Lung (tissue), 12 donors: Measurements from ENCODE around the gene RNU6-1. TPM values are rescaled to one million over a fixed set of nuclear protein-coding genes. Genes with fewer than 3 reads are reported as not detected.

Source experiments
- ATAC-seq: fragments of 200-7000 bp; cut with Tn5 transposase; one replicate; pipeline ENCODE4 v1.9.1; 2020; ENCODE audit warnings: moderate number of reproducible peaks; ENCODE audit not compliant: insufficient read depth, low FRiP score
- DNase-seq, 3 donors: peaks; one replicate each; pipeline ENCODE4 v3.0.0-alpha.2; 2013 to 2017
- H3K27ac ChIP-seq, 2 donors: one replicate each; pipeline ENCODE4 v1.5.1; 2013; ENCODE audit warnings: mild to moderate bottlenecking in 2 of 2, moderate library complexity in 2 of 2, control low read depth in 1 of 2, inconsistent platforms in 1 of 2, low read depth in 1 of 2, low read length in 1 of 2
- H3K27me3 ChIP-seq, 3 donors: one replicate each; pipeline ENCODE4 v1.5.1; 2013; ENCODE audit warnings: low read length in 2 of 3; ENCODE audit not compliant: control insufficient read depth in 3 of 3, insufficient read depth in 3 of 3
- H3K36me3 ChIP-seq, 4 donors: one replicate each; pipeline ENCODE4 v1.5.1; 2013; ENCODE audit warnings: low read length in 4 of 4, mild to moderate bottlenecking in 1 of 4, moderate library complexity in 1 of 4; ENCODE audit not compliant: control insufficient read depth in 4 of 4, insufficient read depth in 4 of 4
- H3K4me1 ChIP-seq, 5 donors: one replicate each; pipeline ENCODE4 v1.5.1; 2013; ENCODE audit warnings: low read length in 5 of 5, mild to moderate bottlenecking in 2 of 5, moderate library complexity in 1 of 5; ENCODE audit not compliant: control insufficient read depth in 5 of 5, insufficient read depth in 5 of 5
- H3K4me3 ChIP-seq: one replicate; pipeline ENCODE4 v1.5.1; 2013; ENCODE audit warnings: mild to moderate bottlenecking, control low read depth, moderate library complexity
- H3K9ac ChIP-seq, 2 donors: one replicate each; pipeline ENCODE4 v1.5.1; 2013; ENCODE audit warnings: low read length in 2 of 2, control low read depth in 1 of 2; ENCODE audit not compliant: insufficient read depth in 1 of 2
- H3K9me3 ChIP-seq, 4 donors: one replicate each; pipeline ENCODE4 v1.5.1; 2013; ENCODE audit warnings: low read length in 3 of 4, mild to moderate bottlenecking in 1 of 4, moderate library complexity in 1 of 4; ENCODE audit not compliant: control insufficient read depth in 4 of 4, insufficient read depth in 3 of 4
- WGBS, 2 donors: extraction: QIAGEN DNeasy Blood & Tissue Kit; methylation state at CpG; one replicate each; pipeline ENCODE4 v1.1.7; 2013; 5-methylcytosine and 5-hydroxymethylcytosine counted together
- polyA plus RNA-seq, 2 donors: library from polyadenylated mRNA; stranded (reverse); fragments of 200-250 nt; gene quantifications; one replicate each; pipeline ENCODE4 v1.2.1, GENCODE V29; 2013
- total RNA-seq, 2 donors: library from RNA; depleted of rRNA in 1 of 2; stranded (reverse); fragments of >200 nt in 1 of 2; gene quantifications; one replicate each; pipeline ENCODE4 v1.2.1, GENCODE V29; 2014 to 2021
- TF ChIP-seq, protein P1 (sequence below): IDR thresholded peaks from 2 replicates; pipeline ENCODE4 v1.5.1; 2012; ENCODE audit warnings: mild to moderate bottlenecking; ENCODE audit errors: control extremely low read depth, extremely low read depth
- donor health status: control.
- donor health status: control.
- donor health status: Bipolar disorder and iron deficiency.
- donor health status: healthy.
- donor health status: DM: yes; HTN: yes; CAD: no.

Gene RNU6-1
- total and polyA plus RNA-seq, 4 donors: not detected

DNA sequence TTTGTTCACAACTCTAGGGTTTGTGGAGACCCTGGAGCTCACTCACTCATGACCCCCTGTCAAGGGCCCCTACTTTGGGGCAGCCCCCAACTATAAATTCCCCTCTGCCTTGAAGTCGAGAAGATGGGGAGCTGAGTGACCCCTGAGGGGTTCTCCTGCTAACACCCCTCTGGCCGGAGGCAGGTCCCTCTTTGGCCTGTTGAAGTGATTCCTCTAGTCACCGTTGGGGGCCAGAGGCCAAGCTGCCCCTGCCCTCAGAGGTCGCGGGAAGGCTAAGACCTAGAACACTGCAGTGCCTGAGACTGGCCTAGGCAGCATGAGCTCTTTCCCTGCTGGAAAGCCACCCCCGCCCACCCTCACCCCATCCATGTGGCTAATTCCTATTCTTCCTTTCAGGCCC lies 30.0 kb downstream of the RNU6-1 start:
- TF ChIP-seq, protein P1, sequence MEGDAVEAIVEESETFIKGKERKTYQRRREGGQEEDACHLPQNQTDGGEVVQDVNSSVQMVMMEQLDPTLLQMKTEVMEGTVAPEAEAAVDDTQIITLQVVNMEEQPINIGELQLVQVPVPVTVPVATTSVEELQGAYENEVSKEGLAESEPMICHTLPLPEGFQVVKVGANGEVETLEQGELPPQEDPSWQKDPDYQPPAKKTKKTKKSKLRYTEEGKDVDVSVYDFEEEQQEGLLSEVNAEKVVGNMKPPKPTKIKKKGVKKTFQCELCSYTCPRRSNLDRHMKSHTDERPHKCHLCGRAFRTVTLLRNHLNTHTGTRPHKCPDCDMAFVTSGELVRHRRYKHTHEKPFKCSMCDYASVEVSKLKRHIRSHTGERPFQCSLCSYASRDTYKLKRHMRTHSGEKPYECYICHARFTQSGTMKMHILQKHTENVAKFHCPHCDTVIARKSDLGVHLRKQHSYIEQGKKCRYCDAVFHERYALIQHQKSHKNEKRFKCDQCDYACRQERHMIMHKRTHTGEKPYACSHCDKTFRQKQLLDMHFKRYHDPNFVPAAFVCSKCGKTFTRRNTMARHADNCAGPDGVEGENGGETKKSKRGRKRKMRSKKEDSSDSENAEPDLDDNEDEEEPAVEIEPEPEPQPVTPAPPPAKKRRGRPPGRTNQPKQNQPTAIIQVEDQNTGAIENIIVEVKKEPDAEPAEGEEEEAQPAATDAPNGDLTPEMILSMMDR: no peak
- ATAC-seq (no peak), DNase-seq (no peak)
- no peaks in the 10 kb centered on the region for H3K4me1 ChIP-seq
- H3K36me3 ChIP-seq: peaks cover 0 to 13% (median 1%) of the 10 kb centered on the region in 4 donors
- 84 to 92% methylated on average over 6 of the region's 6 CpGs for WGBS, 2 donors
- peaks cover 0 to 6% (median 0%) of the 10 kb centered on the region in 3 donors for H3K27me3 ChIP-seq
- no peak overlapping the region for H3K9ac ChIP-seq
- H3K27ac ChIP-seq: no peak overlapping the region
- H3K9me3 ChIP-seq: peaks cover 0 to under 1% (median 0%) of the 10 kb centered on the region in 4 donors
- H3K4me3 ChIP-seq: no peak overlapping the region

DNA sequence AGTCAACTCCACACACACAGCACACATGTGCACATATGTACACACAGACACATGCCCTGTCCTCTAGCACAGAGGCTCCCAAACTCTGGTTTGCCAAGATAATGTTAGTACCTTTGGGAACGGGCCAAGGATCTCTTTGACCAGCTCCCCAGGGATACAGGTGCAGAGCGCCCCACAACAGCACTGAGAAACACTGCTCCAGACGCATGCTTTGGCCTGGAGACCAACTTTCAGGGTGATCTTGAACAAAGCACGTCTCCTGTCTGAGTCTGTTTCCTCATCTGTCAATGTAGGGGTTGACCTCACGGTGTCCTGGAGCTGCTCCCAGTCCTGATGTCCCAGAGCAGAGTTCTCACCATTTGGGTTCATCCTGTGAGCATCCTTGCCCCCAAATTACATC lies 30.4 kb downstream of the RNU6-1 start:
- DNase-seq (peak in 1 of 3 donors; percentile 4), ATAC-seq (no peak)
- no peak overlapping the region for H3K4me3 ChIP-seq
- peaks cover 0 to 3% (median 0%) of the 10 kb centered on the region in 5 donors for H3K4me1 ChIP-seq
- no peak overlapping the region for H3K9ac ChIP-seq
- H3K27me3 ChIP-seq: peaks cover 0 to 6% (median 0%) of the 10 kb centered on the region in 3 donors
- H3K36me3 ChIP-seq: peaks cover 0 to 13% (median 1%) of the 10 kb centered on the region in 4 donors
- TF ChIP-seq, protein P1: no peak
- no peak overlapping the region for H3K27ac ChIP-seq
- 91 to 93% methylated on average over 5 of the region's 5 CpGs for WGBS, 2 donors
- H3K9me3 ChIP-seq: no peaks in the 10 kb centered on the region

DNA sequence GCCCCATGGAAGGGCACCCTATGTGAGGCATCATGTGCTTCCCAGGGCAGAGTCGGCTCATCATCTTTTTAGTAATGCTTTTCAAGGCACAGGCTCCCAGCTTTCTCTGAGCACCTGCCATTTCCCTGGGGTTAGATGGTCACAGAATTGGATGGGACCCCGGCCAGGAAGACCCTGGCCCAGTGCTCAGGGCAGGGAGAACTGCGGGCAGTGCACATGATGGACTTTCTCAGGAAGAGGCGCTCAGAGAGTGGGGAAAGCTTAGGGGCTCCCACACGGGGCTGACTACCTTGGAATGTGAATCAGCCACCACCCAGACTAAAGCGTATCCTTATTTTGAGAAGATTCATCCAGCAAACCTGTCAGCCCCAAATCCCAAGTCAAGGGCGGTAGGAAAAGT lies 31.0 kb downstream of the RNU6-1 start:
- 87 to 97% methylated on average over 7 of the region's 7 CpGs for WGBS, 2 donors
- H3K9me3 ChIP-seq: no peaks in the 10 kb centered on the region
- no peak overlapping the region for H3K4me3 ChIP-seq
- H3K4me1 ChIP-seq: peaks cover 0 to 3% (median 0%) of the 10 kb centered on the region in 5 donors
- peaks cover 0 to 13% (median 1%) of the 10 kb centered on the region in 4 donors for H3K36me3 ChIP-seq
- H3K9ac ChIP-seq: no peak overlapping the region
- peaks cover 0 to 6% (median 0%) of the 10 kb centered on the region in 3 donors for H3K27me3 ChIP-seq
- TF ChIP-seq, protein P1: no peak
- ATAC-seq (no peak), DNase-seq (no peak)
- no peak overlapping the region for H3K27ac ChIP-seq

DNA sequence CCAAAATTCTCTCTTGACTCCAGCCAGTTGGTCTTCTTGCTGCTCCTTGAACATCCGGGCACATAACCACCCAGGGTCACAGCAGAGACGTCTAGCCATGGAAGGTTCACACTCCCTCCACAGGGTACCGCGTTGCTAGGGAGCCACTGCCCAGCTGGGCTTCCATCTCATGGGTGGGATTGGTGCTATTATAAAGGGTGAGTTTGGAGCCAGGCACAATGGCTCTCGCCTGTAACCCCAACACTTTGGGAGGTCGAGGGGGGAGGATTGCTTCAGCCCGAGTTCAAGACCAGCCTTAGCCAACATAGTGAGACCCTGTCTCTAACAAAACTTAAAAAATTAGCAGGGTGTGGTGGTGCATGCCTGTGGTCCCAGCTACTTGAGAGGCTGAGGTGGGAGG lies 32.0 kb downstream of the RNU6-1 start:
- 97 to 98% methylated on average over 7 of the region's 7 CpGs for WGBS, 2 donors
- H3K4me1 ChIP-seq: peaks cover 0 to 3% (median 0%) of the 10 kb centered on the region in 5 donors
- no peaks in the 10 kb centered on the region for H3K9me3 ChIP-seq
- ATAC-seq: no peak
- H3K36me3 ChIP-seq: peaks cover 0 to 13% (median 1%) of the 10 kb centered on the region in 4 donors
- H3K4me3 ChIP-seq: no peak overlapping the region
- no peak overlapping the region for H3K9ac ChIP-seq
- peak in 1 of 3 donors; percentile 10 for DNase-seq
- TF ChIP-seq, protein P1: no peak
- H3K27me3 ChIP-seq: peaks cover 0 to 6% (median 0%) of the 10 kb centered on the region in 3 donors
- H3K27ac ChIP-seq: no peak overlapping the region
